ENCODE results near the gene FBXO24. TPM values are rescaled to one million over a fixed set of nuclear protein-coding genes. Genes with fewer than 3 reads are reported as not detected.
"Not testable (repeated sequence)": the region's sequence is repeated elsewhere in the genome, so short reads cannot be mapped to it uniquely, and the experiment has no call there.

The FBXO24 gene
- total RNA-seq, 1 donor from 2014 or later: 1.2 TPM

GRCh38 chr7:100559127-100559526 lies 27.0 kb upstream of the FBXO24 start:
- no peak for DNase-seq

DNA sequence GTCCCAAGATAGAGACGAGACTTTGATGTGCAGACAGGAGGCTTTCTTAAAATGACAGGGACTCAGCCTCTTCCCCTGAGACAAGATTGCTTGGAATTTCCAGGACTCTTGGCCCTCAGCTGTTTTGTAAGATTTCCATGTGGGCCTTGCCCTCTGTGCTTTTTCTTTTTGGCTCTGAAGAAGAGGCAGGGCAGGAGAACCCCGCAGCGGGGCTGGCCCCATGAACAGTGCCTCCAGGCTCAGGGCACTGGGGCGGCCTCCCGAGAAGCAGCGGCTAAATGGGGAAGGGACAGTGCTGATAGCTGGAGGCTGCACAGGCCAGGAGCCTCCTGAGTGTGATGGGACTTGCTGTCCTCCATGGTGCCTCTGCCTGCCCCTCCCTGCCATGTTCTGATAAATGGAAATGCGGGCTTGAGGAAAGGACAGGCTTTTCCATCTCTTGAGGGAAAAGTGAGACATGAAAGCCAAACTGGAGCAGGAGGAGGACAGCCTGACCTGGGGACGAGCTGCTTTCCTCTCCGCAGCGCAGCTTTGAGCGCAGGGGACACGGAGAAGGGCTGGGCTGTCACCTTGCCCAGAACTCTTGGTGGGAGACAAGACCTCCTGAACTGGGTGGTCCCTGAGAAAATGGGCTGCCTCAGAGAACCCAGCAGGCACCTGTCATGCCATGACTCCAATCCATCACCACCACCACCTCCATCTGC lies 24.5 kb upstream of the FBXO24 start:
- DNase-seq: no peak

DNA sequence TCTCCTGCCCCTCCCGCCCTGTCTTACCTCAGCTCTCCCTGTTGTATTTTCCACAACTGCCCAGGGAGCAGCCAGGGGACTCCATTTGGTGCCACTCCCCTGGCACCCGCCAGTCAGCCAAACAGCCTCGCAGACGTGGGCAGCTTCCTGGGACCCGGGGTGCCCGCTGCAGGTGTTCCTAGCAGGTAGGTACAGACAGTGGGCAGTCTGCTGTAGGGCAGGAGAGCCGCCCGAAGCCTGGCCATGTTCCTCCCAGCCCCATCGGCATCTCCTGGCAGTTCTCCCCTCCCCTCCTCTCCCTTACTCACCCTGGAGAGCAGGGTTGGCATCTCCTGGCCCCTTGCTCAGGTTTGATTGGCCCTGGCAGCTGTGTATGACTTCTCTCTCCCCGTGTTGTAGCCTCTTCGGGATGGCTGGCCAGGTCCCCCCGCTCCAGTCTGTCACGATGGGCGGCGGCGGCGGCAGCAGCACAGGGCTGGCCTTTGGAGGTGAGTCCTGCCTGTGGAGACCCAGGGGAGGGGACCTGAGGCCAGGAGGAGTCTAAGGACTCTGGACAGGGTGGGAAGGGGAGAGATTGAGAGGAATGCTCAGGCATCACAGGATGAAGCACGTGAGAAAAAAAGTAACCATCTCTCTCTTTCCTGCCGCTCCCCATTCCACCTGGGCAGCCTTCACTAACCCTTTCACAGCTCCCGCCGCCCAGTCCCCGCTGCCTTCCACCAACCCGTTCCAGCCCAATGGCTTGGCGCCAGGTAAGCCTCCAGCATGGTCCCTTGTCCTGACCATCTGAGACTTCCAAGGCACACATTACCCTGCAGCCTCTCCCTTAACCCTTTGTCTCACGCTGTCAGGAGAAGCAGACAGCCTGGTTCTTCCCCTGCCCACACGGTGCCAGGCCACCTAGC lies 23.7 kb upstream of the FBXO24 start:
- no peak for DNase-seq

GRCh38 chr7:100563100-100563564 lies 23.0 kb upstream of the FBXO24 start:
- DNase-seq: no peak

GRCh38 chr7:100563809-100564400 lies 22.2 kb upstream of the FBXO24 start:
- peak; percentile 83 for DNase-seq

DNA sequence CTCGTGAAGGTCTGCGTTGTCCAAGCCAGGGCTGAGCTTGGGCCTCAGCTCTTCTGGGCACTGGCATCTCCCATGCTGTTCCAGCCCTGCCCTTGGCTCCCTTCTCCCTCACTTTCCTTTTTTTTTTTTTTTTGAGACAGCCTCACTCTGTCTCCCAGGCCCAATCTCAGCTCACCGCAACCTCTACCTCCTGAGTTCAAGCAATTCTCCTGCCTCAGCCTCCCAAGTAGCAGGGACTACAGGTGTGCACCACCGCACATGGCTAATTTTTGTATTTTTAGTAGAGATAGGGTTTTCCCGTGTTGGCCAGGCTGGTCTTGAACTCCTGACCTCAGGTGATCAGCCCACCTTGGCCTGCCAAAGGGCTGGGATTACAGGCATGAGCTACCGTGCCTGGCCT lies 21.7 kb upstream of the FBXO24 start:
- not testable (repeated sequence) for DNase-seq

GRCh38 chr7:100565133-100565571 lies 21.0 kb upstream of the FBXO24 start:
- DNase-seq: no peak

DNA sequence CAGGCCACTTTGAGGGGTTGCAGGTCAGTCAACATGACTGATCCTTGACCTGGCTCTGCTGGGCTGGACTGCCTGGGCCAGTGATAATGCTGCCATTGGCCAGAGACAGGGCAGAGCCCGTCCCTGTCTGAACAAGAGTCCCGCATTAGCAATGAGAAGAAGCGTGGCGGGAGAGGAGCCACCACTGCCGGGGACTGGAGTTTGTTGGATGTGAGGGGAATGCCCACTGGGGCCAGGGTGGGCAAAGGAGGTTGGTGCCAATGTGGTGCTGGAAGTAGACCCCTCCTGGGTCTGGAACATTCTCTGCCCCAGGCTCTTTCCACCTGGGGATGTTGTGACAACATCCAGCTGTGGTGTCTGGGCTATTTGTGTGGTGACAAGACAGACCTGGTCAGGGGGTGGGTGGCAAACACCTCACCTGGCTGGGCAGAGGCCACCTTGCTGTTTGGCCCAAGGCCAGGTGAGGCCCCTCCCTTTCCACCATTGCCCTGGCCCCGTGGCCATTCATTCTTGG lies 20.1 kb upstream of the FBXO24 start:
- DNase-seq: no peak

DNA sequence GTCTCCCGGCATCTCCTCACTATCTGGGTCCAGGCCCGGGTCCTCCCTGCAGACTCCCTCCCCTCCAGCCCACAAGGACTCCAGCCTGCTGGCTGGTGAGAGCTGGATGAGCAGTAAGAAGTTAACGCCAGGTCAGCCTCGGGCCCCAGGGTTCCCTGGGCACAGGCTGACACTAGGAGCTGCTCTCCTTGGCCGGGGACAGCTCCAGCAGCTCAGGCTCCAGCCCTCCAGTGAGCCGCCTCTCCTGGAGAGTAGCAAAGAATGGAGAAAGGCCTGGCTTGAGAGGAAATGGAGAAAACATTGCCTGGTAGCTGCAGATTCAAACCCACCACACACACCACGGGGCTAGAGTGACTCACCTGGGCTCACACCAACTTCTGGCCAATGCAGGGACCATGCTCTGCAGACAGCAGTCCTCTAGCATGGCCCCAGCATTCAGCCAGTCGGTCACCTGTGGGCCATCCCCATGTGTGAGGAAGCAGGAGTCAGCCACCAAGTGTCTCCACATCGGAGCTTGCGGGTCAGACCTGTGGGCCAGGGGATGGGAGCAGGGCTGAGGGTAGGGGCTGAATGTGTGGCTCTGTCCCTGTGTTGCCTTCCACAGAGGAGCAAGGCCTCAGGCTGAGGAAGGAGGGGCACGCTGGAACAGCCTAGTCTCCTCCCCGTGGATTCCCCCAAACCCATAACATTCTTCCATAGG lies 18.9 kb upstream of the FBXO24 start:
- DNase-seq: no peak

- DNase-seq: no peak
Measured at GRCh38 chr7:100567751-100568175, 18.4 kb upstream of the FBXO24 start.

DNA sequence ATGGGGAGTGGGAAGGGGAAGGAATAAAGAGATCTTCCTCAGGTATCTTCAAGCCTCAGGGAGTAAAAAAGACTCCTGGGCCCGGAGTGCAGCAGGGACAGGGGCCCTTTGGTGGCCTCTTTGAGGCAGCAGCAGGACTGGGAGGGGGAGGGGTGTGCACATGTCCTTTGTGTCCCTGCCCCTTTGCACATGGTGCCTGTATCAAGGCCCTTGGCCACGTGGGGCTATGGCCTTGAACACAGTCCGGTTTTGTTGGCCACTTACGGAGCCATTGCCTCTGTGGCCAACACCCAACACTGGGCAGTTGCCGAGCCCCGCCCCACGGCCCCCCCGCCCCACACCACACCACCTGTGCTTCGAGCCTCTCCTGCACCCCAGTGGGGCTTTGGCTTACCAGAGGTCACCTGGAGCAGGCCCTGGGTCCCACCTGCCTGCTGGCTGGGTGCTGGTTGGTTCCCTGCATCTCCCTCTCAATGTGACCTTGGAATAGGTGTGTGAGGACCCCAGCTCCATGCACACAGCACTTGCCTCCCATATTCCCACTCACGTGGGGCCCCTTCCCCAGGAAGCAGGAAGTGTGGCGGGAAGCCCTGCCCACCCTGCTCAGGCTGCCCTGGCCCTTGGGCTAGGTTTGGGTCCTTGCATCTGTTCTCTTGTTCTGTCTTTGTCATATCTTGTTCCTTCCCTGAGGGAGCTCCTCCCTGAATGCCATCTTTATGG lies 17.8 kb upstream of the FBXO24 start:
- no peak for DNase-seq

DNA sequence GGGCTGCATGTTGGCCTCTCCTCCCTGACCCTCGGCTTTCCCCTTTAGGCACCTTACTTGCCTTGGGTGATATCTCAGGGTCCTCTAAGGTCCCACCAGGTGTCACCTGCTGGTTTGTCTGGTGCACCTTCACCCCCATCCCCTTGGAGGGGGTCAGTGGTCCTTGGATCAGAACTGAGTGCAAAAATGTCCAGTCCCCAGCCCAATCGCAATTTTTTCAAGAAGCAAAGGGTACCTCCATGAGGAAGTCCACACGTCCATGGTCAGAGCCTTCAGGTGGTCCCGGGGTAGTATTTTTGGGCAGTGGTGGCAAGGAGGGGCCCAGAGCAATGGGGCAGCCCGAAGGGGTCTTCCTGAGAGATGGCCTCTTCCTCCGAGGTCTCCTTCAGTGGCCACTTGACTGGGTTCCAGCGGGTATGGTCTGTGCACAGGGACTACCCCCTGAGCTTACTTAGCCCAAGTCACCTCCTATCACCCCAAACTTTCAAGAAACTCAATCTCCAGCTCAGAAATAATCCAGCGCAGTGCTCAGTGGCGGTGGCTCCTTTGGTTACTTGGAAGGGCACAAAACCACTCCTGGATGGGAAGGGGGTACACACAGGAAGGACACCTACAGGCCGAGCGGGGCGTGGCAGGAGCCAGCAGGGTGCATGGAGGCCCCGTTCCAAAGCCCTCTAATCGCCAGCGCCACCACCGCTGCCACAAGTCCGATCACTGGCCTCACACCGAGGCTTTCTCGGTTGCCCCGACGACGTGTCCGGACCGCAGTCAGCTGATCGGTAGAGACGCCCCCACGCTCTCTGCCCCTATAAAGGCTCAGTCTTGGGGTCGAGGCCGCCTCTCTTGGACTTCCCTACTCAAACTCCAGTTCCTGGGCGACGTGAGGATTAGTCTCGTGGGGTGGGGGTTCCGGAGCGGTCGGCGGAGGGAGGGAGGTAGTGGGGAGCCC lies 17.0 kb upstream of the FBXO24 start:
- peak; percentile 37 for DNase-seq

DNA sequence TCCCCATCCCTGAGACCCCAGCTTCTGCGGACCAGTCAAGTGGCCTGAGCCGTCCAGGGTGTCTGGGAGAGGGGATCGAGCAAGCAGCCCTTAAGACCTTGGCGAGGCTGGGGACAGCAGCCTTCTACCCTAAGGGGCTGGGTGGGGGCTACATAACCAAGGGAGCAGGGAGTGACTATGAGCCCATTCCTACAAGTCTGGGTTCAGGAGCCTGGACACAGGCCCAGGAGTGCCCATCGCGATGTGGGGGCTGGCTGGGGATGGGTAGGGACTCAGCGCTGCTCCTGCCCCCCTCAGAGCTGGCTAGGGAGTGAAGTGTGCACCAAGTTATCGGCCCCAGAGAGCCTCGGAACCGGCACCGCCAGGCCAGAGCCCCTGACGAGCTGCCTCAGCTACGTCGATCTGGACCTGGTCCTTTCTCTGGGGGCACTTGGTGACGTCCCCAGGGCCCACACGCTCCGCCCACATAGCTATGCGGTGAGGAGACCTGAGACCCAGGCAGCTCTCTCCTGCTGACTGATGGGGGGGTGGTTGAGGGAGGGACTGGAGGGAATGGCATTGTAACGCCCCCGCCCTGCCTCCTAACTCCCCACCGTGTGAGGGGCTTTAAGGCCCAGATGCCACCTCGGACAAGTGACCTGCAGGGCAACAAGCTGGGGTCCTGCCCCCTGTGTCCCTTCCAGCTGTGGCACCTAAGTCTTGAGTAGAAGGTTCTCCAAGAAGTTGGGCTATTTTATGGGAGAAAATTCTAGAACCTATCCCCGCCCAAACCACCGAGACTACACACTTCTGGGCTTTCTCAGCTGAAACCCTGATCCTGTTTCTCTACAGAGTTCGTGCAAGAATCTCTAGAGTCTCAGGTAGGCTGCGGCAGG lies 14.9 kb upstream of the FBXO24 start:
- DNase-seq: no peak

- no peak for DNase-seq
Measured at GRCh38 chr7:100571829-100572116, 14.4 kb upstream of the FBXO24 start.

DNA sequence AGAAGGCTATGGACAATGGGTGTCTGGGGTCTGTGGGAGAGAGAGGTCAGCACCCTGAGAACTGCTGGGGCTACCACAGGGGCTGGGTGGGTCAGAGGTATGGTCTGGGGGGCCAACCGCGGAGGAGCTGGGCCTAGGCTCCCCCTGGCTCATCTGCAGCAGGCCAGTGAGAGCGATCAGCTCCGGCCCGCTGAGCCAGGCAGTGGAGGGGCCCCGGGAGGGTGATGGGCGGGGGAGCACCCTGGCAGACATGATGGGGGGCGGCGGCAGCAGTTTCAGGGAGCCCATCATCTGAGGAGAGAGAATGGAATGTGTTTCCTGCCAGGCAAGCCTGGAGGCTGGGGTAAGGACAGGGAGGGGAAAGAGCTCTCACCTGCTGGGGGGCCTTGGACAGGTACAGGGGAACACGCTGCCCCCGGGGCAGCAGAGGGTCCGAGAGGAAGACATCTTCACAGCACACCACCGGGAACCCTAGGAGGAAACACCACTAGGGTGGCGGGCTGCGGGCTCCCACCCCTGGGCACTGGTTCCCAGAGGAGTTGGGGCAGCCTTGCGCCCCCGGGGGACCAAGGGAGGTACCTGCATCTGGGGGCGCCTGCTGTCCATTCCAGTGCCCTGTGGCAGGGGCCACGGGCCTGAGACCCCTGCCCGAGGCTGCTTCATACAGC lies 13.7 kb upstream of the FBXO24 start:
- no peak for DNase-seq

GRCh38 chr7:100572949-100573675 lies 13.0 kb upstream of the FBXO24 start:
- no peak for DNase-seq

DNA sequence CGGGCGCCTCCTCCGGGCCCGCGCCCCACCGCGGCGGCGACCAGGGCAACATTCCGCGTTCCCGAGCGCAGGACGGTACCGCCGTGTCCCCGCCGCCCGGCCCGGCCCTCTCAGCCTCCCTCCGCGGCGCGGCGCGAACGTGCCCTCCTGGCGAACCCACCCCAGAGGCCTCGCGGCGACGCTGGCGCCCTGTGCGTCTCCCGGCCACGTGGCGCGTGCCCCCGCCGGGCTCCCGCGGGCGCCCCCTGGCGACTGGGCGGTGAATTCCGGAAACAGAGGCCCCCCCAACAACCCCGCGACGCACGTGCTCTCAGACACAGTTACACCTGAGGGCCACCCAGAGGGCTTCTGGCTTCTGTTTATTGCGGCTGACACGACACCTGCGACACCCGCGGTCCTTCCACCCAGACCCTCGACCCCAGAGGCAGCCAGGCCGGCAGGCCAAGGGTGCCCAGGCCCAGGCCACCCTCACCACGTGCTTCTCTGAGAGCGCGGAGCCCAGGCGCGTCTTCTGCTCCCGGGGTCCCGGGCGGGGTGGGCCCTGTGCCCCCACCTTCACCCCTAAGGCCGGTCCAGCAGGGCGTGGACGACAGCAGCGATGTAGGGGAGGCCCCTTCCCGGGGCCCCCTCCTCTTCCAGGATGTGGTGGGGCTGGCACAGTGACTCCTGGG lies 12.3 kb upstream of the FBXO24 start, which contains the start of gene SAP25:
TSS of gene SAP25 (minus strand) at position 210 of the 671 bp plus-strand sequence. CDS start at position 52, 158 bp downstream.
- DNase-seq: no peak

Measured in tongue (tissue), 2 donors.